DND-41 (cell line): Measurements from ENCODE around the gene BTK.

ENCODE experiments used
- ATAC-seq: fragments of 200-7000 bp; cut with Tn5 transposase; 3 replicates; pipeline ENCODE4 v1.9.1; 2021; ENCODE audit warnings: low read depth; ENCODE audit not compliant: insufficient read depth
- DNase-seq: peaks from one replicate; pipeline ENCODE4 v3.0.0-alpha.2; 2020
- H2AFZ ChIP-seq: 2 replicates; pipeline ENCODE4 v1.6.0; 2012; ENCODE audit warnings: low read depth, low read length
- H3K27ac ChIP-seq: 2 replicates; pipeline ENCODE4 v1.5.1; 2012; ENCODE audit warnings: low read length, inconsistent platforms
- H3K27me3 ChIP-seq: fragments of 200-600 bp; sonication (generic); 2 replicates; pipeline ENCODE4 v1.6.0; 2012; ENCODE audit warnings: low read length, mild to moderate bottlenecking, inconsistent platforms; ENCODE audit not compliant: insufficient read depth, poor library complexity
- H3K36me3 ChIP-seq: 2 replicates; pipeline ENCODE4 v1.5.1; 2012; ENCODE audit warnings: low read length, inconsistent platforms; ENCODE audit not compliant: insufficient read depth
- H3K4me1 ChIP-seq: 2 replicates; pipeline ENCODE4 v1.5.1; 2012; ENCODE audit warnings: mild to moderate bottlenecking, low read length; ENCODE audit not compliant: insufficient read depth
- H3K4me2 ChIP-seq: 2 replicates; pipeline ENCODE4 v1.6.0; 2012; ENCODE audit warnings: mild to moderate bottlenecking, moderate library complexity, low read length, inconsistent platforms; ENCODE audit not compliant: insufficient read depth
- H3K4me3 ChIP-seq, 2 experiments: fragments of 200-600 bp in 1 of 2; shearing (Covaris generic) in 1 of 2; 2 replicates each; pipeline ENCODE4 v1.5.1; 2012 to 2016; ENCODE audit warnings: inconsistent platforms in 2 of 2, low read length in 2 of 2, mild to moderate bottlenecking in 2 of 2, low read depth in 1 of 2, moderate library complexity in 1 of 2
- H3K79me2 ChIP-seq: 2 replicates; pipeline ENCODE4 v1.6.0; 2012; ENCODE audit warnings: low read length, inconsistent platforms; ENCODE audit not compliant: insufficient read depth
- H3K9ac ChIP-seq: 2 replicates; pipeline ENCODE4 v1.6.0; 2012; ENCODE audit warnings: low read depth, mild to moderate bottlenecking, inconsistent platforms, low read length, moderate library complexity
- H3K9me3 ChIP-seq: 2 replicates; pipeline ENCODE4 v1.5.1; 2012; ENCODE audit warnings: low read length, moderate library complexity, mild to moderate bottlenecking, inconsistent platforms; ENCODE audit not compliant: insufficient read depth, severe bottlenecking
- H4K20me1 ChIP-seq: 2 replicates; pipeline ENCODE4 v1.6.0; 2012; ENCODE audit warnings: low read length; ENCODE audit not compliant: insufficient read depth
- CTCF ChIP-seq: IDR thresholded peaks from 2 replicates; pipeline ENCODE4 v1.5.1; 2012; ENCODE audit warnings: borderline replicate concordance, low read length, moderate library complexity, mild to moderate bottlenecking; ENCODE audit not compliant: poor library complexity, severe bottlenecking; ENCODE audit errors: extremely low read depth
- EZH2 ChIP-seq: IDR thresholded peaks from 3 replicates; pipeline ENCODE4 v1.6.1; 2012; ENCODE audit warnings: borderline replicate concordance, low read depth, mild to moderate bottlenecking, moderate library complexity, low read length, inconsistent platforms; ENCODE audit not compliant: severe bottlenecking

The BTK gene

GRCh38 chrX:101407748-101408531, 21.9 kb upstream of the BTK start, which contains the start of the genes GLA and HNRNPH2:
Gene GLA, minus strand, starts transcription at chrX:101407925. Its CDS starts 22 bp downstream, at chrX:101407903.
Gene HNRNPH2, plus strand, starts transcription at chrX:101408222. Its CDS starts 3,767 bp downstream, at chrX:101411989.
- peak; percentile 91 for DNase-seq
- ATAC-seq = peak; percentile 93
- peak within 1 kb of the TSS; percentile 86 for H3K27ac ChIP-seq
- H3K27me3 ChIP-seq = no peaks in the 10 kb centered on the region
- no peaks in the 10 kb centered on the region for H3K9me3 ChIP-seq
- H3K4me3 ChIP-seq = peak within 1 kb of the TSS; percentile 73 to 89
- peak within 1 kb of the TSS; percentile 78 for H3K9ac ChIP-seq
- peaks cover 68% of the 10 kb centered on the region for H3K79me2 ChIP-seq
- H3K4me1 ChIP-seq = peaks cover 43% of the 10 kb centered on the region
- H3K4me2 ChIP-seq = peak within 1 kb of the TSS; percentile 80
- H4K20me1 ChIP-seq = peaks cover 8% of the 10 kb centered on the region
- H3K36me3 ChIP-seq = peaks cover 19% of the 10 kb centered on the region
- TF ChIP-seq CTCF (no peak), EZH2 (no peak)
- peak within 1 kb of the TSS; percentile 86 for H2AFZ ChIP-seq

DNA sequence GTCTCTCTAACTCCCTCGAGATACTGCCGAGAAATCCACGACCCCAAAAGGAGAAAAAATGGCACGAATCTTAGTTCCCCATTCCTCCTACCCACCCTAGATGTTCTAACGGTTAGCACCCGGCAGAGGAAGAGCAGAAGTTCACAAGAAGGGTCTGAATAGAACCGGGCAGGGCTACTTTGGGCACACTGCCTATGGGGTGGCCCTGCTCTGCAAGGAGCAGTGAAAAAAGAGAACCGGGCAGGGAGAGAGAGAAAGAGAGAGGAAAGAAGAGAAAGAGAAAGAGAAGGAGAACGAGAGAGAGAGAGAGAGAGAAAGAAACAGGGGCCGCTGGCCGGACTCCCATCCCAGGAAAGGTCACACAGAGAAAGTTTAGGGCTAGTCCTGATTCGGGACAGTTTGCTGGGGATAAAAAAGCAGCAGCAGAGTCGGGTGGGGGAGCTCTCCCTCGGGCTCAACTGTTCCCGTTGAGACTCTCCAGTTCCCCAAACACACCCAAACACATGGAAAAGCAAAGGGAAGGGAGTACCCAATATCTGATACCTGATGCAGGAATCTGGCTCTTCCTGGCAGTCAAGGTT, 21.3 kb upstream of the BTK start:
- DNase-seq (no peak), ATAC-seq (no peak)
- H2AFZ ChIP-seq = peak overlapping the region; percentile 86
- peak overlapping the region; percentile 78 for H3K9ac ChIP-seq
- H3K4me3 ChIP-seq = peak overlapping the region; percentile 73 to 89
- TF ChIP-seq EZH2 (no peak), CTCF (no peak)
- peak overlapping the region; percentile 83 for H3K27ac ChIP-seq
- peaks cover 39% of the 10 kb centered on the region for H3K4me1 ChIP-seq
- peaks cover 13% of the 10 kb centered on the region for H3K36me3 ChIP-seq
- no peaks in the 10 kb centered on the region for H3K27me3 ChIP-seq
- peaks cover 63% of the 10 kb centered on the region for H3K79me2 ChIP-seq
- peak overlapping the region; percentile 63 for H3K4me2 ChIP-seq
- H3K9me3 ChIP-seq = no peaks in the 10 kb centered on the region
- peaks cover 5% of the 10 kb centered on the region for H4K20me1 ChIP-seq

- H3K36me3 ChIP-seq = peaks cover 34% of the 10 kb centered on the region
- H3K4me3 ChIP-seq = no peak overlapping the region
- no peak overlapping the region for H2AFZ ChIP-seq
- H3K27me3 ChIP-seq = no peaks in the 10 kb centered on the region
- H3K27ac ChIP-seq = no peak overlapping the region
- H3K9ac ChIP-seq = no peak overlapping the region
- no peaks in the 10 kb centered on the region for H3K4me1 ChIP-seq
- no peaks in the 10 kb centered on the region for H3K9me3 ChIP-seq
- DNase-seq (no peak), ATAC-seq (no peak)
- no peaks in the 10 kb centered on the region for H3K79me2 ChIP-seq
- H3K4me2 ChIP-seq = no peak overlapping the region
- H4K20me1 ChIP-seq = no peaks in the 10 kb centered on the region
- TF ChIP-seq CTCF (no peak), EZH2 (no peak)
Observed at GRCh38 chrX:101399825-101400224, 13.8 kb upstream of the BTK start.
